Caco-2 (cell line): ENCODE results near the gene ERP44. TPM values are rescaled to one million over a fixed set of nuclear protein-coding genes. Genes with fewer than 3 reads are reported as not detected.

Source experiments
- BruUV-seq: library from RNA; stranded (reverse); fragments of 400-500 nt; replicated peaks from 2 replicates; lab custom pipeline; 2021; lab: Mats Ljungman, UMichigan
- CTCF ChIA-PET: fragments of 300-600 bp; sonication (Branson Sonifier 250); formaldehyde crosslinking; loops from one replicate; lab custom pipeline; 2022; ENCODE audit warnings: antibody characterized with exemption; lab: Charles Lee
- POLR2A ChIA-PET: fragments of 300-600 bp; sonication (Branson Sonifier 250); formaldehyde crosslinking; loops from one replicate; lab custom pipeline; 2022; ENCODE audit warnings: antibody characterized with exemption; lab: Charles Lee
- DNase-seq, 2 experiments: peaks; one replicate each; pipeline versions ENCODE4 v3.0.0 to v3.0.0-alpha.2; 2020 to 2022
- H3K27me3 ChIP-seq: replicated peaks from 2 replicates; pipeline ENCODE4 v1.6.0; 2011; ENCODE audit warnings: low read length; ENCODE audit not compliant: control insufficient read depth, insufficient read depth
- H3K36me3 ChIP-seq: 2 replicates; pipeline ENCODE4 v1.5.1; 2011; ENCODE audit warnings: low read length; ENCODE audit not compliant: control insufficient read depth, insufficient read depth
- H3K4me1 ChIP-seq: fragments of 250-450 bp; sonication (Bioruptor Pico); 2 replicates; pipeline ENCODE4 v1.5.1; 2020; ENCODE audit warnings: mild to moderate bottlenecking
- H3K4me3 ChIP-seq: 2 replicates; pipeline ENCODE4 v1.5.1; 2011; ENCODE audit warnings: low read depth, mild to moderate bottlenecking, control low read depth, low read length
- H3K9me3 ChIP-seq: fragments of 250-450 bp; sonication (Bioruptor Pico); 2 replicates; pipeline ENCODE4 v1.5.1; 2020; ENCODE audit warnings: mild to moderate bottlenecking, moderate library complexity
- H3K27ac Mint-ChIP-seq: one replicate; pipeline ENCODE4 v1.8.0; 2022; ENCODE audit warnings: mixed read lengths; ENCODE audit not compliant: unreplicated experiment
- H3K27me3 Mint-ChIP-seq: one replicate; pipeline ENCODE4 v1.8.0; 2022; ENCODE audit warnings: mixed read lengths; ENCODE audit not compliant: insufficient read depth, unreplicated experiment
- H3K36me3 Mint-ChIP-seq: one replicate; pipeline ENCODE4 v1.8.0; 2022; ENCODE audit warnings: mild to moderate bottlenecking, mixed read lengths; ENCODE audit not compliant: insufficient read depth, unreplicated experiment
- H3K4me1 Mint-ChIP-seq: one replicate; pipeline ENCODE4 v1.8.0; 2022; ENCODE audit warnings: low read depth, mixed read lengths; ENCODE audit not compliant: unreplicated experiment
- H3K4me3 Mint-ChIP-seq: one replicate; pipeline ENCODE4 v1.8.0; 2022; ENCODE audit warnings: mild to moderate bottlenecking, moderate library complexity, mixed read lengths; ENCODE audit not compliant: unreplicated experiment
- H3K9me3 Mint-ChIP-seq: one replicate; pipeline ENCODE4 v1.8.0; 2022; ENCODE audit warnings: mixed read lengths; ENCODE audit not compliant: unreplicated experiment
- intact Hi-C: fragments of 100-400 bp; cut with micrococcal nuclease; formaldehyde crosslinking; loops from one replicate; pipeline ENCODE4 v1.10.0; 2022; ENCODE audit not compliant: unreplicated experiment
- total RNA-seq: library from RNA; stranded (reverse); gene quantifications from 2 replicates; pipeline ENCODE4 v1.2.3, GENCODE V29; 2022
- TF ChIP-seq, protein P1 (sequence below), 2 experiments: fragments of 200-600 bp in 1 of 2; IDR thresholded peaks; 1 replicate in 1 of 2; 2 replicates in 1 of 2; pipeline versions ENCODE4 v1.5.1 to v1.8.0; 2011 to 2022; ENCODE audit warnings: antibody characterized with exemption in 1 of 2, control low read depth in 1 of 2, inconsistent platforms in 1 of 2, low read depth in 1 of 2, low read length in 1 of 2, mild to moderate bottlenecking in 1 of 2, moderate library complexity in 1 of 2; ENCODE audit not compliant: insufficient read depth in 1 of 2, severe bottlenecking in 1 of 2, unreplicated experiment in 1 of 2

Gene ERP44
- total RNA-seq, 1 experiment from 2014 or later, result 25.6 TPM

DNA sequence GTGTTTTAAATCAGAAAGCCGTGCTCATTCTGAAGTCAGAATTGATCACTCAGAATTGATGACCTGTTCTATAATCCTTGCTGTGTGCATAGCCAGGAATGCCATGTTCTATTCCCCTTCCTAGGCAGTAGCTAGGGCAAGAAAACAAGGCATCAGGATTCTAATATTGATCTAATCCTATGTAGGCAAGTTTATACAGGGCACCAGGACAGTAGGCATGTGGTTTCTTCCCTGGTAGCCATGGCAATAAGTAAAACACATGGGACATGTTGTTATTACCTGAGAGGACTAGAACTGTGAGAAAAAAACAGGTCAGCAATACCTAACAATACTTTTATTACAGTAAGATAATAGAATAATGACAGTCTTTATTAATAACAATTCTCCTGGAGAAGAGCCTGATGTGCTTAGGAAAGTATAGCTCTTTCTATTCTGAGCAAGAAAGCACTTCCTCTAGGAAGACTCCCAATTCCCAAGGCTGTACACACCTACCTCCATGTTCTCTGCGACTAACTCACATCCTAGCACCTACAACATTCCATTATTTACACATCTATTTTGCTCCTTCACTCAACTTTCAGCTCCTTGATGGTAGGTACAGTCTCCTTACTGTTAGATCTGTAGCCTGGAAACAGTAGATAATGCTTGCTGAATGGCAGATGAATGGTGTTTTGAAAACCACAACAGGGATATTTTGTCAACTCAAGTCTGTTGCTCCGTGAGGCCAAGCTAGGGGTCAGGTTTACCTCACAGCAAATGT is 121.6 kb downstream of the ERP44 start:
- Mint-ChIP-seq H3K27ac (no peak overlapping the region), H3K9me3 (no peaks in the 10 kb centered on the region), H3K36me3 (peaks cover 29% of the 10 kb centered on the region), H3K4me1 (no peaks in the 10 kb centered on the region), H3K27me3 (no peaks in the 10 kb centered on the region), H3K4me3 (no peak overlapping the region)
- CTCF ChIA-PET, result no interaction called here
- Histone ChIP-seq H3K36me3 (no peaks in the 10 kb centered on the region), H3K4me3 (no peak overlapping the region), H3K9me3 (no peaks in the 10 kb centered on the region), H3K27me3 (no peaks in the 10 kb centered on the region), H3K4me1 (no peaks in the 10 kb centered on the region)
- TF ChIP-seq, protein P1, sequence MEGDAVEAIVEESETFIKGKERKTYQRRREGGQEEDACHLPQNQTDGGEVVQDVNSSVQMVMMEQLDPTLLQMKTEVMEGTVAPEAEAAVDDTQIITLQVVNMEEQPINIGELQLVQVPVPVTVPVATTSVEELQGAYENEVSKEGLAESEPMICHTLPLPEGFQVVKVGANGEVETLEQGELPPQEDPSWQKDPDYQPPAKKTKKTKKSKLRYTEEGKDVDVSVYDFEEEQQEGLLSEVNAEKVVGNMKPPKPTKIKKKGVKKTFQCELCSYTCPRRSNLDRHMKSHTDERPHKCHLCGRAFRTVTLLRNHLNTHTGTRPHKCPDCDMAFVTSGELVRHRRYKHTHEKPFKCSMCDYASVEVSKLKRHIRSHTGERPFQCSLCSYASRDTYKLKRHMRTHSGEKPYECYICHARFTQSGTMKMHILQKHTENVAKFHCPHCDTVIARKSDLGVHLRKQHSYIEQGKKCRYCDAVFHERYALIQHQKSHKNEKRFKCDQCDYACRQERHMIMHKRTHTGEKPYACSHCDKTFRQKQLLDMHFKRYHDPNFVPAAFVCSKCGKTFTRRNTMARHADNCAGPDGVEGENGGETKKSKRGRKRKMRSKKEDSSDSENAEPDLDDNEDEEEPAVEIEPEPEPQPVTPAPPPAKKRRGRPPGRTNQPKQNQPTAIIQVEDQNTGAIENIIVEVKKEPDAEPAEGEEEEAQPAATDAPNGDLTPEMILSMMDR (IDR thresholded peaks at IDR 0.05; ENCODE audit: insufficient read depth in 1 of 2, low read depth in 1 of 2, low read length in 1 of 2, severe bottlenecking in 1 of 2, unreplicated experiment in 1 of 2), result no peak
- POLR2A ChIA-PET, result no interaction called here
- DNase-seq, result no peak
- BruUV-seq, result no TSS peak
- intact Hi-C loops, result no loop called here

DNA sequence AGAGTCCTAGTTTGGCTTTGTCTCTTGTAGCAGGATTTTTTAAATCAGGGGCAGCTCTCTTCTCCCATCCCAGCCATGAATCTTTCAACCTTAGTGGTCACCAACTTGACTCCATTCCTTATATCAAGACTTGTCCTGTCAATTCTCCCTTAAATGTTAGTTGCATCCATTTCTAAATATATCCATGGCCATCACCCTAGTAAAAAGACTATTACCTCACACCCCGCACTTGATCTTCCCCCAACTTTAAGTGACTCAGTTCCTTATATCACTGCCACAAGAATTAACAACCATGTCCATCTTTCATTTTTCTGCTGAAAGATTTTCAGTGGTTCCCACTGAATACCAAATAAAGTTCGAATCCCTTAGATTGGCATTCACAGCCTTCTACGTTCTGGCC is 125.3 kb downstream of the ERP44 start:
- Histone ChIP-seq H3K9me3 (no peaks in the 10 kb centered on the region), H3K36me3 (no peaks in the 10 kb centered on the region), H3K4me1 (no peaks in the 10 kb centered on the region), H3K4me3 (no peak overlapping the region), H3K27me3 (no peaks in the 10 kb centered on the region)
- ChIA-PET POLR2A (no interaction called here), CTCF (no interaction called here)
- no peak for DNase-seq
- no peak overlapping the region for H3K4me3 Mint-ChIP-seq
- TF ChIP-seq, protein P1 (IDR thresholded peaks at IDR 0.05; ENCODE audit: insufficient read depth in 1 of 2, low read depth in 1 of 2, low read length in 1 of 2, severe bottlenecking in 1 of 2, unreplicated experiment in 1 of 2), result no peak
- H3K9me3 Mint-ChIP-seq, result no peaks in the 10 kb centered on the region
- no peak overlapping the region for H3K27ac Mint-ChIP-seq
- peaks cover 21% of the 10 kb centered on the region for H3K36me3 Mint-ChIP-seq
- BruUV-seq, result no TSS peak
- intact Hi-C loops, result no loop called here
- no peaks in the 10 kb centered on the region for H3K4me1 Mint-ChIP-seq
- H3K27me3 Mint-ChIP-seq, result no peaks in the 10 kb centered on the region

DNA sequence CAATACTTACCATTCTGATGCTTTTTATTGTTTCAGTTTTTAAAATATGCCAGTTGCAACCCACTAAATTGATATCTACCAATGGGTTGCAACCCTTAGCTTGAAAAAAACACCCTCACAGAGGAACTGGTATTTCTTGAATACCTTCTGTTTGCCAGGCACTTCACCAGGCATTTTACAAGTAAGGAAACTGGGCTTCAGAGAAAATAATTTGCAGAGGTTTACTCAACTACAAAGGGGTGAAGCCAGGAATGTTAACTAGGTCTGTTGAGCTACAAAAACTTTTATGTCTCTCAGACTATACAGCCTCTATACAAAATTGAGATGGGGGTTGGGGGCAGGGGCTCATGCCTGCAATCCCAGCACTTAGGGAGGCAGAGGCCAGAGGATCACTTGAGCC is 127.4 kb downstream of the ERP44 start:
- ChIA-PET POLR2A (no interaction called here), CTCF (no interaction called here)
- no TSS peak for BruUV-seq
- no peak overlapping the region for H3K4me3 Mint-ChIP-seq
- H3K27ac Mint-ChIP-seq, result no peak overlapping the region
- peaks cover 28% of the 10 kb centered on the region for H3K36me3 Mint-ChIP-seq
- Histone ChIP-seq H3K9me3 (no peaks in the 10 kb centered on the region), H3K27me3 (no peaks in the 10 kb centered on the region), H3K4me3 (no peak overlapping the region), H3K36me3 (no peaks in the 10 kb centered on the region), H3K4me1 (peaks cover 6% of the 10 kb centered on the region)
- no peak for DNase-seq
- TF ChIP-seq, protein P1 (IDR thresholded peaks at IDR 0.05; ENCODE audit: insufficient read depth in 1 of 2, low read depth in 1 of 2, low read length in 1 of 2, severe bottlenecking in 1 of 2, unreplicated experiment in 1 of 2), result no peak
- H3K9me3 Mint-ChIP-seq, result no peaks in the 10 kb centered on the region
- intact Hi-C loops, result no loop called here
- H3K27me3 Mint-ChIP-seq, result no peaks in the 10 kb centered on the region
- peaks cover under 1% of the 10 kb centered on the region for H3K4me1 Mint-ChIP-seq
